Measurements from ENCODE around the gene GPR155. TPM values are rescaled to one million over a fixed set of nuclear protein-coding genes. Genes with fewer than 3 reads are reported as not detected.

The GPR155 gene
- total RNA-seq, 1 experiment from 2014 or later: 1.3 TPM

- ChIA-PET POLR2A (ENCODE audit: unreplicated experiment) (interaction anchor here (0.6 kb wide), 1 partner anchor 91 kb away, joined by 4 read pairs; no protein-coding TSS in a partner anchor), CTCF (interaction anchor here (0.6 to 0.7 kb wide), 2 partner anchors 19 to 20 kb away, joined by 4 to 5 read pairs; no protein-coding TSS in a partner anchor)
- Histone ChIP-seq H3F3A (ENCODE audit: low read length, unreplicated experiment) (no peaks in the 10 kb centered on the region), H4K20me1 (ENCODE audit: low read length) (no peaks in the 10 kb centered on the region), H3K9me3 (ENCODE audit: low read length) (no peaks in the 10 kb centered on the region), H3K36me3 (ENCODE audit: low read depth, low read length) (no peaks in the 10 kb centered on the region), H3K4me2 (ENCODE audit: low read length) (peak overlapping the region; percentile 17), H3K4me1 (ENCODE audit: insufficient read depth, low read length) (peaks cover 16% of the 10 kb centered on the region), H3K4me3 (ENCODE audit: low read length) (no peak overlapping the region), H3K9ac (ENCODE audit: low read length) (no peak overlapping the region), H3K79me2 (ENCODE audit: low read length) (no peaks in the 10 kb centered on the region), H3K9me2 (replicated peaks; ENCODE audit: low read length) (no peaks in the 10 kb centered on the region), H2AFZ (ENCODE audit: low read length) (peak overlapping the region; percentile 29; the same call in 1 of the 2 replicates), H3K27ac (ENCODE audit: low read length) (no peak overlapping the region), H3K27me3 (ENCODE audit: low read length) (no peaks in the 10 kb centered on the region)
- intact Hi-C loops (cut with micrococcal nuclease): no loop called here
- TF ChIP-seq EZH2 (IDR thresholded peaks at IDR 0.05; ENCODE audit: low read length, unreplicated experiment) (no peak), EZH2phosphoT487 (IDR thresholded peaks at IDR 0.05; ENCODE audit: borderline replicate concordance, low read length) (no peak)
- TF ChIP-seq, protein P1, sequence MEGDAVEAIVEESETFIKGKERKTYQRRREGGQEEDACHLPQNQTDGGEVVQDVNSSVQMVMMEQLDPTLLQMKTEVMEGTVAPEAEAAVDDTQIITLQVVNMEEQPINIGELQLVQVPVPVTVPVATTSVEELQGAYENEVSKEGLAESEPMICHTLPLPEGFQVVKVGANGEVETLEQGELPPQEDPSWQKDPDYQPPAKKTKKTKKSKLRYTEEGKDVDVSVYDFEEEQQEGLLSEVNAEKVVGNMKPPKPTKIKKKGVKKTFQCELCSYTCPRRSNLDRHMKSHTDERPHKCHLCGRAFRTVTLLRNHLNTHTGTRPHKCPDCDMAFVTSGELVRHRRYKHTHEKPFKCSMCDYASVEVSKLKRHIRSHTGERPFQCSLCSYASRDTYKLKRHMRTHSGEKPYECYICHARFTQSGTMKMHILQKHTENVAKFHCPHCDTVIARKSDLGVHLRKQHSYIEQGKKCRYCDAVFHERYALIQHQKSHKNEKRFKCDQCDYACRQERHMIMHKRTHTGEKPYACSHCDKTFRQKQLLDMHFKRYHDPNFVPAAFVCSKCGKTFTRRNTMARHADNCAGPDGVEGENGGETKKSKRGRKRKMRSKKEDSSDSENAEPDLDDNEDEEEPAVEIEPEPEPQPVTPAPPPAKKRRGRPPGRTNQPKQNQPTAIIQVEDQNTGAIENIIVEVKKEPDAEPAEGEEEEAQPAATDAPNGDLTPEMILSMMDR (conservative IDR thresholded peaks at IDR 0.05; ENCODE audit: low read depth, low read length): no peak
- ATAC-seq: peak; percentile 99
- BruUV-seq (replicated peaks): no TSS peak
- peak; percentile 89 for DNase-seq
Observed at GRCh38 chr2:174442546-174443510, 44.0 kb downstream of the GPR155 start.

- Histone ChIP-seq H2AFZ (ENCODE audit: low read length) (no peak overlapping the region), H3K9me2 (replicated peaks; ENCODE audit: low read length) (no peaks in the 10 kb centered on the region)
Observed at GRCh38 chr2:174439950-174440349, 46.9 kb downstream of the GPR155 start.

More at GRCh38 chr2:174439950-174440349, 46.9 kb downstream of the GPR155 start:
- Histone ChIP-seq H3K9ac (ENCODE audit: low read length) (no peak overlapping the region), H3K4me2 (ENCODE audit: low read length) (no peak overlapping the region), H3K4me3 (ENCODE audit: low read length) (no peak overlapping the region), H3K27ac (ENCODE audit: low read length) (no peak overlapping the region), H3K36me3 (ENCODE audit: low read depth, low read length) (no peaks in the 10 kb centered on the region), H3K9me3 (ENCODE audit: low read length) (no peaks in the 10 kb centered on the region), H3F3A (ENCODE audit: low read length, unreplicated experiment) (no peaks in the 10 kb centered on the region), H4K20me1 (ENCODE audit: low read length) (no peaks in the 10 kb centered on the region), H3K79me2 (ENCODE audit: low read length) (no peaks in the 10 kb centered on the region), H3K27me3 (ENCODE audit: low read length) (no peaks in the 10 kb centered on the region), H3K4me1 (ENCODE audit: insufficient read depth, low read length) (peaks cover 16% of the 10 kb centered on the region)
- ChIA-PET CTCF (no interaction called here), POLR2A (ENCODE audit: unreplicated experiment) (no interaction called here)
- no peak for ATAC-seq
- no TSS peak for BruUV-seq (replicated peaks)
- TF ChIP-seq EZH2phosphoT487 (IDR thresholded peaks at IDR 0.05; ENCODE audit: borderline replicate concordance, low read length) (no peak), EZH2 (IDR thresholded peaks at IDR 0.05; ENCODE audit: low read length, unreplicated experiment) (no peak)
- TF ChIP-seq, protein P1 (conservative IDR thresholded peaks at IDR 0.05; ENCODE audit: low read depth, low read length): no peak
- no peak for DNase-seq
- intact Hi-C loops (cut with micrococcal nuclease): no loop called here

Data from PC-3 (cell line).